ENCODE data around the gene CDADC1.

GRCh38 chr13:49254007-49254406, 6.3 kb downstream of the CDADC1 start:
- TF ChIP-seq REST (IDR thresholded peaks at IDR 0.05; ENCODE audit: insufficient read depth in 1 of 2, low read depth in 2 of 2, low read length in 2 of 2) (no peak), POLR2AphosphoS5 (IDR thresholded peaks at IDR 0.05; ENCODE audit: low read depth, low read length) (no peak), SIN3A (IDR thresholded peaks at IDR 0.05; ENCODE audit: borderline replicate concordance, insufficient read depth, low read length) (no peak), FOXP2 (optimal IDR thresholded peaks at IDR 0.05; ENCODE audit: borderline replicate concordance, extremely low read depth, extremely low read length, insufficient read depth) (no peak)
